Natural killer cell (primary cell): ENCODE results near the gene TBL1X. TPM values are rescaled to one million over a fixed set of nuclear protein-coding genes. Genes with fewer than 3 reads are reported as not detected.

Experiments used
- ATAC-seq, 3 donors: fragments of 150-1000 bp in 2 of 3; fragments of 200-7000 bp in 1 of 3; cut with Tn5 transposase; 1 replicate in 1 of 3; 2 replicates in 2 of 3; pipeline ENCODE4 v1.10.0; 2021; ENCODE audit warnings: mild to moderate bottlenecking in 2 of 3, moderate library complexity in 2 of 3
- DNase-seq, 2 donors: peaks; one replicate each; pipeline versions ENCODE4 v3.0.0 to v3.0.0-alpha.2; 2013 to 2021; ENCODE audit warnings: mixed read lengths in 1 of 2
- H3K27ac ChIP-seq: one replicate; pipeline ENCODE4 v1.5.1; 2013; ENCODE audit warnings: mild to moderate bottlenecking, low read length
- H3K27me3 ChIP-seq: one replicate; pipeline ENCODE4 v1.6.1; 2013; ENCODE audit warnings: low read length; ENCODE audit not compliant: control insufficient read depth, insufficient read depth
- H3K36me3 ChIP-seq: one replicate; pipeline ENCODE4 v1.6.1; 2013; ENCODE audit warnings: low read length; ENCODE audit not compliant: control insufficient read depth, insufficient read depth
- H3K4me1 ChIP-seq: one replicate; pipeline ENCODE4 v1.6.1; 2013; ENCODE audit warnings: low read length; ENCODE audit not compliant: control insufficient read depth, insufficient read depth
- H3K4me3 ChIP-seq: one replicate; pipeline ENCODE4 v1.5.1; 2013; ENCODE audit warnings: low read length
- H3K9me3 ChIP-seq: one replicate; pipeline ENCODE4 v1.6.1; 2013; ENCODE audit warnings: low read length; ENCODE audit not compliant: control insufficient read depth, insufficient read depth
- H3K27ac Mint-ChIP-seq, 2 donors: one replicate each; pipeline ENCODE4 v1.8.0; 2022; ENCODE audit warnings: mild to moderate bottlenecking in 2 of 2, mixed read lengths in 2 of 2, moderate library complexity in 1 of 2
- H3K27me3 Mint-ChIP-seq, 2 donors: one replicate each; pipeline ENCODE4 v1.8.0; 2022; ENCODE audit warnings: low read depth in 2 of 2, mixed read lengths in 2 of 2
- H3K36me3 Mint-ChIP-seq: one replicate; pipeline ENCODE4 v1.8.0; 2022; ENCODE audit warnings: mixed read lengths
- H3K4me1 Mint-ChIP-seq, 2 donors: one replicate each; pipeline ENCODE4 v1.8.0; 2022; ENCODE audit warnings: mixed read lengths in 2 of 2
- H3K4me3 Mint-ChIP-seq: one replicate; pipeline ENCODE4 v1.8.0; 2022; ENCODE audit warnings: mild to moderate bottlenecking, moderate library complexity, mixed read lengths
- H3K9me3 Mint-ChIP-seq, 2 donors: one replicate each; pipeline ENCODE4 v1.8.0; 2022; ENCODE audit warnings: mixed read lengths in 2 of 2
- WGBS: methylation state at CpG from one replicate; pipeline ENCODE4 v1.1.7; 2013; ENCODE audit warnings: missing lambda C conversion rate; ENCODE audit not compliant: insufficient coverage; 5-methylcytosine and 5-hydroxymethylcytosine counted together
- intact Hi-C: fragments of 100-400 bp; cut with micrococcal nuclease; formaldehyde crosslinking; loops from one replicate; pipeline ENCODE4 v1.14.2; 2022
- total RNA-seq, 4 donors: library from RNA; stranded (reverse); fragments of 120-200 nt in 1 of 4; gene quantifications; one replicate each; pipeline versions ENCODE4 v1.2.3 to v1.2.4, GENCODE V29; 2013 to 2022
- TF ChIP-seq, protein P1 (sequence below): fragments of 200-600 bp; IDR thresholded peaks from one replicate; pipeline ENCODE4 v1.8.0; 2022; ENCODE audit warnings: antibody characterized with exemption

Gene TBL1X
- total RNA-seq, 3 donors from 2014 or later (not counting 1 experiment from before 2014, with no cell fraction given): 21.9 to 43.8 (median 32.7) TPM

- Mint-ChIP-seq H3K36me3 (no peaks in the 10 kb centered on the region), H3K4me3 (no peak overlapping the region), H3K27ac (no peak overlapping the region), H3K27me3 (no peaks in the 10 kb centered on the region), H3K4me1 (no peaks in the 10 kb centered on the region), H3K9me3 (no peaks in the 10 kb centered on the region)
- 100% methylated on average over 2 of the region's 4 CpGs for WGBS
- TF ChIP-seq, protein P1, sequence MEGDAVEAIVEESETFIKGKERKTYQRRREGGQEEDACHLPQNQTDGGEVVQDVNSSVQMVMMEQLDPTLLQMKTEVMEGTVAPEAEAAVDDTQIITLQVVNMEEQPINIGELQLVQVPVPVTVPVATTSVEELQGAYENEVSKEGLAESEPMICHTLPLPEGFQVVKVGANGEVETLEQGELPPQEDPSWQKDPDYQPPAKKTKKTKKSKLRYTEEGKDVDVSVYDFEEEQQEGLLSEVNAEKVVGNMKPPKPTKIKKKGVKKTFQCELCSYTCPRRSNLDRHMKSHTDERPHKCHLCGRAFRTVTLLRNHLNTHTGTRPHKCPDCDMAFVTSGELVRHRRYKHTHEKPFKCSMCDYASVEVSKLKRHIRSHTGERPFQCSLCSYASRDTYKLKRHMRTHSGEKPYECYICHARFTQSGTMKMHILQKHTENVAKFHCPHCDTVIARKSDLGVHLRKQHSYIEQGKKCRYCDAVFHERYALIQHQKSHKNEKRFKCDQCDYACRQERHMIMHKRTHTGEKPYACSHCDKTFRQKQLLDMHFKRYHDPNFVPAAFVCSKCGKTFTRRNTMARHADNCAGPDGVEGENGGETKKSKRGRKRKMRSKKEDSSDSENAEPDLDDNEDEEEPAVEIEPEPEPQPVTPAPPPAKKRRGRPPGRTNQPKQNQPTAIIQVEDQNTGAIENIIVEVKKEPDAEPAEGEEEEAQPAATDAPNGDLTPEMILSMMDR: no peak
- Histone ChIP-seq H3K27me3 (no peaks in the 10 kb centered on the region), H3K4me1 (no peaks in the 10 kb centered on the region), H3K27ac (no peak overlapping the region), H3K36me3 (no peaks in the 10 kb centered on the region), H3K4me3 (no peak overlapping the region), H3K9me3 (no peaks in the 10 kb centered on the region)
- ATAC-seq (no peak), DNase-seq (no peak)
- intact Hi-C loops: no loop called here
Observed at GRCh38 chrX:9665113-9665512, 200.3 kb downstream of the TBL1X start.

DNA sequence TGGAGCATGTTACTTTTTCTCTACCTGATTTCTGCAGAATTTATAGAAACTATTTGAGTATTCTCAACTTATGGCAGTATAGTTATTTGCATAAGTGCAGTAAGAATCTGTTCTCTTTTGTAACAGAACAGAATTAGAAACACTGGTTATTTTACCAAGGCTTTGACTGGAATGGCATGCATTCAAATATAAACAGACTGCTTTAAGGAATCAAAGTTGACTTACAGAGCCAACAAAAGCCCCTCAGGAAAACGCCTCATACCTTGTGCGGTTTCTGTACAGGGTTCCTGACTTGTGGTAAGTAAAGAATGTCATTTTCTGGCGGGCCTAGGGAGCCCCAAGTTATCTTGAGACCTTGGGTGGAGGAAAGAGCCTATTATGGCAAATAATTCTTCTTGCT is 203.7 kb downstream of the TBL1X start:
- H3K9me3 Mint-ChIP-seq: no peaks in the 10 kb centered on the region
- no peaks in the 10 kb centered on the region for H3K36me3 Mint-ChIP-seq
- intact Hi-C loops: no loop called here
- Histone ChIP-seq H3K4me1 (peaks cover 13% of the 10 kb centered on the region), H3K27me3 (no peaks in the 10 kb centered on the region), H3K9me3 (no peaks in the 10 kb centered on the region), H3K27ac (no peak overlapping the region), H3K36me3 (no peaks in the 10 kb centered on the region), H3K4me3 (no peak overlapping the region)
- TF ChIP-seq, protein P1: no peak
- H3K4me1 Mint-ChIP-seq: peaks cover 20 to 22% of the 10 kb centered on the region in 2 donors
- H3K27ac Mint-ChIP-seq: no peak overlapping the region
- ATAC-seq (no peak), DNase-seq (no peak)
- no peak overlapping the region for H3K4me3 Mint-ChIP-seq
- 100% methylated on average over 1 of the region's 3 CpGs for whole genome bisulfite sequencing
- no peaks in the 10 kb centered on the region for H3K27me3 Mint-ChIP-seq

DNA sequence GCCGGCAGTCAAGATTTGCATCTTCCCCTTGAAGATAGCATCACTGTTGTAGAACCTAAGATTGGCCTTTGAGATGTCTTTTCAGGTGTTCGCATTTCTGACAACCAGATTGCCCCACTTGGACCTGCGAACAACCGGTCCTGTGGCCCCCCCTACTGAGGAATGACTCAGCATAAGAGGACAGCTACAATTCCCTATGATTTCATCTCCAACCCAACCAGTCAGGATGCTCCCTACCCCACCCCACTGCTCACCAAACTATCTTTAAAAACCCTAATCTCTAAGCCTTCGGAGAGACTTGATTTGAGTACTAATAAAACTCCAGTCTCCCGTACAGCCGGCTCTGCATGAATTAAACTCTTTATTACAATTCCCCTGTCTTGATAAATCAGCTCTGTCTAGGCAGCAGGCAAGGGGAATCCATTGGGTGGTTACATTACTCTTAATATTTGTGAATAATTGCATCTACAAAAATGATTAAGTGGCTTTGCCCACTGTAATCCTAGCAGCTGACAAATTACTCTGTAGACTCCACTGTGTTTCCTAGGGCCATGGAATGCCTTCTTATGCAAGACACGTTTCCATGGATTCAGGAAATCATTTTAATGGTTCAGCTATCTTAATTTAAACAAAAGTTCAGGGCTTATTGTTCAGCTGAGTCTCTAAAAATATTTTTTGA is 205.4 kb downstream of the TBL1X start:
- H3K9me3 ChIP-seq: no peaks in the 10 kb centered on the region
- H3K4me3 ChIP-seq: no peak overlapping the region
- WGBS: 97% methylated on average over 7 of the region's 8 CpGs
- intact Hi-C loops: no loop called here
- no peaks in the 10 kb centered on the region for H3K27me3 ChIP-seq
- TF ChIP-seq, protein P1: no peak
- ATAC-seq (no peak), DNase-seq (no peak)
- H3K36me3 ChIP-seq: no peaks in the 10 kb centered on the region
- no peak overlapping the region for H3K4me3 Mint-ChIP-seq
- H3K4me1 ChIP-seq: peaks cover 13% of the 10 kb centered on the region
- peaks cover 20 to 28% of the 10 kb centered on the region in 2 donors for H3K4me1 Mint-ChIP-seq
- no peak overlapping the region for H3K27ac Mint-ChIP-seq
- H3K27me3 Mint-ChIP-seq: no peaks in the 10 kb centered on the region
- H3K27ac ChIP-seq: no peak overlapping the region
- no peaks in the 10 kb centered on the region for H3K36me3 Mint-ChIP-seq
- no peaks in the 10 kb centered on the region for H3K9me3 Mint-ChIP-seq

- Mint-ChIP-seq H3K27ac (peak overlapping the region; percentile 27 to 91), H3K4me3 (peak overlapping the region; percentile 10), H3K4me1 (peaks cover 32 to 39% of the 10 kb centered on the region in 2 donors), H3K27me3 (no peaks in the 10 kb centered on the region), H3K9me3 (no peaks in the 10 kb centered on the region), H3K36me3 (no peaks in the 10 kb centered on the region)
- Histone ChIP-seq H3K9me3 (no peaks in the 10 kb centered on the region), H3K36me3 (no peaks in the 10 kb centered on the region), H3K4me1 (peaks cover 15% of the 10 kb centered on the region), H3K4me3 (no peak overlapping the region), H3K27me3 (no peaks in the 10 kb centered on the region), H3K27ac (no peak overlapping the region)
- WGBS: 16% methylated on average over 2 of the region's 3 CpGs
- TF ChIP-seq, protein P1: no peak
- no peak for DNase-seq
- ATAC-seq: peak in 2 of 3 donors; percentile 54 to 62
- intact Hi-C loops: no loop called here
Observed at GRCh38 chrX:9671998-9672397, 207.1 kb downstream of the TBL1X start.
